ENCODE data around the gene MALT1.
"Not testable (repeated sequence)": the region's sequence is repeated elsewhere in the genome, so short reads cannot be mapped to it uniquely, and the experiment has no call there.

MALT1 gene

GRCh38 chr18:58755304-58756010 is 84.2 kb downstream of the MALT1 start:
- H4K8ac ChIP-seq (ENCODE audit: low read depth, low read length), result no peak overlapping the region
- H3K27me3 ChIP-seq (ENCODE audit: insufficient read depth, low read length), result no peaks in the 10 kb centered on the region
- no peak overlapping the region for H3K23ac ChIP-seq (ENCODE audit: low read length)
- no peak overlapping the region for H3K27ac ChIP-seq (ENCODE audit: low read depth, low read length)
- no peak for DNase-seq
- H3K4me2 ChIP-seq (ENCODE audit: low read length), result no peak overlapping the region
- H2BK120ac ChIP-seq (ENCODE audit: insufficient read depth, low read length, poor library complexity), result no peak overlapping the region
- no peak overlapping the region for H2AFZ ChIP-seq (ENCODE audit: insufficient read depth, low read length, poor library complexity)
- H3K14ac ChIP-seq (ENCODE audit: low read length), result no peak overlapping the region
- no peak overlapping the region for H2BK5ac ChIP-seq (ENCODE audit: low read depth, low read length, poor library complexity)
- no peak overlapping the region for H4K12ac ChIP-seq (ENCODE audit: low read depth, low read length)
- H4K91ac ChIP-seq (ENCODE audit: low read depth, low read length), result no peak overlapping the region
- H3K9me3 ChIP-seq (ENCODE audit: insufficient read depth, low read depth, low read length), result no peaks in the 10 kb centered on the region
- H3K4me3 ChIP-seq (ENCODE audit: low read depth, low read length), result no peak overlapping the region
- H2BK12ac ChIP-seq (ENCODE audit: low read length), result no peak overlapping the region
- no peak overlapping the region for H3K4ac ChIP-seq (ENCODE audit: low read depth, low read length)
- no peak overlapping the region for H3K18ac ChIP-seq (ENCODE audit: low read length)
- H3K9ac ChIP-seq (ENCODE audit: low read length), result no peak overlapping the region
- H2AK5ac ChIP-seq (ENCODE audit: low read length), result no peak overlapping the region
- H3K79me1 ChIP-seq (ENCODE audit: low read length), result no peaks in the 10 kb centered on the region
- no peaks in the 10 kb centered on the region for H3K4me1 ChIP-seq (ENCODE audit: control insufficient read depth in 1 of 2, insufficient read depth in 2 of 2, low read length in 2 of 2)
- H3K36me3 ChIP-seq (ENCODE audit: control insufficient read depth in 1 of 2, insufficient read depth in 2 of 2, low read length in 2 of 2), result peaks cover 2 to 4% of the 10 kb centered on the region in 2 experiments
- H3K79me2 ChIP-seq (ENCODE audit: control insufficient read depth, insufficient read depth, low read length, poor library complexity), result no peaks in the 10 kb centered on the region
- WGBS (ENCODE audit: extremely low coverage, insufficient coverage, insufficient read length), result no CpG with 5 or more reads among the region's 15 CpGs

- H4K8ac ChIP-seq (ENCODE audit: low read depth, low read length), result no peak overlapping the region
- H3K79me1 ChIP-seq (ENCODE audit: low read length), result no peaks in the 10 kb centered on the region
- H3K4me2 ChIP-seq (ENCODE audit: low read length), result no peak overlapping the region
- WGBS (ENCODE audit: extremely low coverage, insufficient coverage, insufficient read length), result no CpG with 5 or more reads among the region's 10 CpGs
- no peak overlapping the region for H3K9ac ChIP-seq (ENCODE audit: low read length)
- H3K23ac ChIP-seq (ENCODE audit: low read length), result no peak overlapping the region
- no peak overlapping the region for H2AFZ ChIP-seq (ENCODE audit: insufficient read depth, low read length, poor library complexity)
- H3K14ac ChIP-seq (ENCODE audit: low read length), result no peak overlapping the region
- H2BK12ac ChIP-seq (ENCODE audit: low read length), result no peak overlapping the region
- no peak for DNase-seq
- H3K9me3 ChIP-seq (ENCODE audit: insufficient read depth, low read depth, low read length), result no peaks in the 10 kb centered on the region
- H3K79me2 ChIP-seq (ENCODE audit: control insufficient read depth, insufficient read depth, low read length, poor library complexity), result no peaks in the 10 kb centered on the region
- no peak overlapping the region for H4K12ac ChIP-seq (ENCODE audit: low read depth, low read length)
- no peaks in the 10 kb centered on the region for H3K36me3 ChIP-seq (ENCODE audit: control insufficient read depth in 1 of 2, insufficient read depth in 2 of 2, low read length in 2 of 2)
- H3K4me3 ChIP-seq (ENCODE audit: low read depth, low read length), result no peak overlapping the region
- no peak overlapping the region for H4K91ac ChIP-seq (ENCODE audit: low read depth, low read length)
- H3K27ac ChIP-seq (ENCODE audit: low read depth, low read length), result no peak overlapping the region
- no peak overlapping the region for H2BK120ac ChIP-seq (ENCODE audit: insufficient read depth, low read length, poor library complexity)
- no peak overlapping the region for H3K18ac ChIP-seq (ENCODE audit: low read length)
- H3K4ac ChIP-seq (ENCODE audit: low read depth, low read length), result no peak overlapping the region
- H3K27me3 ChIP-seq (ENCODE audit: insufficient read depth, low read length), result no peaks in the 10 kb centered on the region
- no peak overlapping the region for H2BK5ac ChIP-seq (ENCODE audit: low read depth, low read length, poor library complexity)
- H3K4me1 ChIP-seq (ENCODE audit: control insufficient read depth in 1 of 2, insufficient read depth in 2 of 2, low read length in 2 of 2), result no peaks in the 10 kb centered on the region
- H2AK5ac ChIP-seq (ENCODE audit: low read length), result no peak overlapping the region
Observed at GRCh38 chr18:58756148-58756547, 84.9 kb downstream of the MALT1 start.

DNA sequence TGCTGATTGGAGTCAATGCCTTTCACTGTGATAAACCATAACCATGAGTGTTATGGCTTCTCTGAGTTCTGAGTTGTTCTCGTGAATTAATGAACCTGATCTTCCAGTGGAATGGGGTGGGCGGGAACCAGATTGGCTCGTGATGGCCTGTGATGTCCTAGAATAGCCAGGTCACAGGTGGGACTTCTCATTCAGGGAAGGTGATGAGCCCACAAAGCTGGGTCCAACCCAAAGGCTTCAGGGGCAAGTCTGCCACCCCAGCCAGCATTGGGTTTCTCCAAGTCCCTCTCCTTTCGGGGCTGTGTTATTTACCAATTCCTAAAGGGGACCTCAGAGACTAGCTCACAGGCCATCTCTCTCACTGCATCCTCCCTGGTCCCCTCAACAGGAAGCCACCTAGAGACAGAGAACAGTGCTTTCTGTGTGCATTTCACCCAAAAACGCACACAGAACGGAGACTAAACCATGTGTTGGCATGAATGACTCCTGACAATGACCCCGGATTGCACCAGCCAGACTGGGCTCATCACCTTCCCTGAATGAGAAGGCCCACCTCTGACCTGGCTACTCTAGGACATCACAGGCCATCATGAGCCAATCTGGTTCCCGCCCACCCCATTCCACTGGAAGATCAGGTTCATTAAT is 85.5 kb downstream of the MALT1 start:
- H3K27me3 ChIP-seq (ENCODE audit: insufficient read depth, low read length), result no peaks in the 10 kb centered on the region
- DNase-seq, result no peak
- no peaks in the 10 kb centered on the region for H3K9me3 ChIP-seq (ENCODE audit: insufficient read depth, low read depth, low read length)
- no peak overlapping the region for H3K14ac ChIP-seq (ENCODE audit: low read length)
- no peak overlapping the region for H3K4ac ChIP-seq (ENCODE audit: low read depth, low read length)
- H3K4me3 ChIP-seq (ENCODE audit: low read depth, low read length), result no peak overlapping the region
- no peak overlapping the region for H2BK5ac ChIP-seq (ENCODE audit: low read depth, low read length, poor library complexity)
- no peak overlapping the region for H4K91ac ChIP-seq (ENCODE audit: low read depth, low read length)
- H4K12ac ChIP-seq (ENCODE audit: low read depth, low read length), result no peak overlapping the region
- H2AFZ ChIP-seq (ENCODE audit: insufficient read depth, low read length, poor library complexity), result no peak overlapping the region
- H3K23ac ChIP-seq (ENCODE audit: low read length), result no peak overlapping the region
- no peaks in the 10 kb centered on the region for H3K4me1 ChIP-seq (ENCODE audit: control insufficient read depth in 1 of 2, insufficient read depth in 2 of 2, low read length in 2 of 2)
- H3K9ac ChIP-seq (ENCODE audit: low read length), result no peak overlapping the region
- H3K4me2 ChIP-seq (ENCODE audit: low read length), result no peak overlapping the region
- no peak overlapping the region for H2BK12ac ChIP-seq (ENCODE audit: low read length)
- H3K79me1 ChIP-seq (ENCODE audit: low read length), result no peaks in the 10 kb centered on the region
- no peak overlapping the region for H3K18ac ChIP-seq (ENCODE audit: low read length)
- WGBS (ENCODE audit: extremely low coverage, insufficient coverage, insufficient read length), result no CpG with 5 or more reads among the region's 8 CpGs
- H3K27ac ChIP-seq (ENCODE audit: low read depth, low read length), result no peak overlapping the region
- H2AK5ac ChIP-seq (ENCODE audit: low read length), result no peak overlapping the region
- no peaks in the 10 kb centered on the region for H3K79me2 ChIP-seq (ENCODE audit: control insufficient read depth, insufficient read depth, low read length, poor library complexity)
- no peak overlapping the region for H2BK120ac ChIP-seq (ENCODE audit: insufficient read depth, low read length, poor library complexity)
- H3K36me3 ChIP-seq (ENCODE audit: control insufficient read depth in 1 of 2, insufficient read depth in 2 of 2, low read length in 2 of 2), result no peaks in the 10 kb centered on the region
- no peak overlapping the region for H4K8ac ChIP-seq (ENCODE audit: low read depth, low read length)

- no CpG with 5 or more reads among the region's 7 CpGs for WGBS (ENCODE audit: extremely low coverage, insufficient coverage, insufficient read length)
- H3K4me2 ChIP-seq (ENCODE audit: low read length); H3K27me3 ChIP-seq (ENCODE audit: insufficient read depth, low read length): not testable (repeated sequence)
Observed at GRCh38 chr18:58757351-58757750, 86.1 kb downstream of the MALT1 start.

More at GRCh38 chr18:58757351-58757750, 86.1 kb downstream of the MALT1 start:
- not testable (repeated sequence) for H3K4me3 ChIP-seq (ENCODE audit: low read depth, low read length); DNase-seq; H3K4me1 ChIP-seq (ENCODE audit: control insufficient read depth in 1 of 2, insufficient read depth in 2 of 2, low read length in 2 of 2); H2AK5ac ChIP-seq (ENCODE audit: low read length); H2BK120ac ChIP-seq (ENCODE audit: insufficient read depth, low read length, poor library complexity); H3K4ac ChIP-seq (ENCODE audit: low read depth, low read length); H3K23ac ChIP-seq (ENCODE audit: low read length); H3K79me2 ChIP-seq (ENCODE audit: control insufficient read depth, insufficient read depth, low read length, poor library complexity); H4K91ac ChIP-seq (ENCODE audit: low read depth, low read length); H3K79me1 ChIP-seq (ENCODE audit: low read length); H4K8ac ChIP-seq (ENCODE audit: low read depth, low read length); H3K36me3 ChIP-seq (ENCODE audit: control insufficient read depth in 1 of 2, insufficient read depth in 2 of 2, low read length in 2 of 2); H3K27ac ChIP-seq (ENCODE audit: low read depth, low read length); H3K9me3 ChIP-seq (ENCODE audit: insufficient read depth, low read depth, low read length); H2BK12ac ChIP-seq (ENCODE audit: low read length); H3K9ac ChIP-seq (ENCODE audit: low read length); H4K12ac ChIP-seq (ENCODE audit: low read depth, low read length); H2AFZ ChIP-seq (ENCODE audit: insufficient read depth, low read length, poor library complexity); H2BK5ac ChIP-seq (ENCODE audit: low read depth, low read length, poor library complexity); H3K14ac ChIP-seq (ENCODE audit: low read length); H3K18ac ChIP-seq (ENCODE audit: low read length)
